Hepatocyte (in vitro differentiated cells): Measurements from ENCODE around the gene TSR2. TPM values are rescaled to one million over a fixed set of nuclear protein-coding genes. Genes with fewer than 3 reads are reported as not detected.
A peak's percentile ranks its signal among the peaks of the same experiment; 100 is the strongest.

Experiments
- DNase-seq: peaks from one replicate; pipeline ENCODE4 v3.0.0-alpha.2; 2016; ENCODE audit warnings: low spot score
- H2AFZ ChIP-seq: fragments of 200-600 bp; sonication (generic); 2 replicates; pipeline ENCODE4 v1.6.0; 2016; ENCODE audit warnings: antibody characterized with exemption, mild to moderate bottlenecking
- H3K27ac ChIP-seq: fragments of 200-600 bp; sonication (generic); 2 replicates; pipeline ENCODE4 v1.5.1; 2016; ENCODE audit warnings: mild to moderate bottlenecking
- H3K27me3 ChIP-seq: fragments of 200-600 bp; sonication (generic); 2 replicates; pipeline ENCODE4 v1.6.1; 2016
- H3K36me3 ChIP-seq: fragments of 200-600 bp; sonication (generic); replicated peaks from 2 replicates; pipeline ENCODE4 v1.5.1; 2016; ENCODE audit warnings: low read depth; ENCODE audit not compliant: insufficient read depth
- H3K4me1 ChIP-seq: fragments of 200-600 bp; sonication (generic); 2 replicates; pipeline ENCODE4 v1.5.1; 2016; ENCODE audit warnings: mild to moderate bottlenecking, moderate library complexity; ENCODE audit not compliant: insufficient read depth
- H3K4me2 ChIP-seq: fragments of 200-600 bp; sonication (generic); 2 replicates; pipeline ENCODE4 v1.6.0; 2016
- H3K4me3 ChIP-seq: fragments of 200-600 bp; sonication (generic); 2 replicates; pipeline ENCODE4 v1.5.1; 2016; ENCODE audit warnings: mild to moderate bottlenecking
- H3K79me2 ChIP-seq: fragments of 200-600 bp; sonication (generic); 2 replicates; pipeline ENCODE4 v1.6.0; 2017; ENCODE audit warnings: mild to moderate bottlenecking
- H3K9me2 ChIP-seq: fragments of 200-600 bp; sonication (generic); replicated peaks from 2 replicates; pipeline ENCODE4 v1.6.0; 2017; ENCODE audit warnings: mild to moderate bottlenecking; ENCODE audit not compliant: insufficient read depth
- H3K9me3 ChIP-seq: fragments of 200-600 bp; sonication (generic); 2 replicates; pipeline ENCODE4 v1.5.1; 2016; ENCODE audit warnings: low read depth, mild to moderate bottlenecking
- H4K20me1 ChIP-seq: fragments of 200-600 bp; sonication (generic); 2 replicates; pipeline ENCODE4 v1.6.0; 2016; ENCODE audit warnings: mild to moderate bottlenecking; ENCODE audit not compliant: insufficient read depth, poor library complexity, severe bottlenecking
- CTCF ChIP-seq: fragments of 200-600 bp; sonication (generic); IDR thresholded peaks from 2 replicates; pipeline ENCODE4 v1.5.1; 2016; ENCODE audit warnings: antibody characterized with exemption, mild to moderate bottlenecking; ENCODE audit not compliant: poor library complexity
- EZH2 ChIP-seq: fragments of 200-600 bp; sonication (generic); IDR thresholded peaks from 2 replicates; pipeline ENCODE4 v1.6.1; 2016; ENCODE audit warnings: antibody characterized with exemption, mild to moderate bottlenecking, borderline replicate concordance
- EZH2phosphoT487 ChIP-seq: fragments of 200-600 bp; sonication (generic); IDR thresholded peaks from one replicate; pipeline ENCODE4 v1.6.1; 2018; ENCODE audit warnings: antibody characterized with exemption, mild to moderate bottlenecking, low read depth, moderate library complexity; ENCODE audit not compliant: unreplicated experiment, severe bottlenecking
- WGBS: methylation state at CpG from one replicate; pipeline ENCODE4 v1.1.6; 2016; ENCODE audit warnings: low lambda C conversion rate; ENCODE audit errors: missing lambda C conversion rate; 5-methylcytosine and 5-hydroxymethylcytosine counted together
- polyA plus RNA-seq: library from polyadenylated mRNA; unstranded; fragments of >200 nt; fragmentation: Nextera tagmentation; extraction: Ambion mirVana; gene quantifications from 2 replicates; pipeline ENCODE4 v1.2.1, GENCODE V29; 2016
- total RNA-seq: library from RNA; depleted of rRNA; stranded (reverse); fragments of >200 nt; gene quantifications from 2 replicates; pipeline ENCODE4 v1.2.3, GENCODE V29; 2014

The TSR2 gene
- total and polyA plus RNA-seq, 2 experiments from 2014 or later: 18.9 to 58.4 TPM

GRCh38 chrX:54411732-54412131, 28.5 kb upstream of the TSR2 start:
- Histone ChIP-seq H3K4me3 (no peak overlapping the region), H3K79me2 (no peaks in the 10 kb centered on the region), H3K4me1 (no peaks in the 10 kb centered on the region), H3K9me2 (no peaks in the 10 kb centered on the region), H2AFZ (no peak overlapping the region), H3K36me3 (no peaks in the 10 kb centered on the region), H4K20me1 (no peaks in the 10 kb centered on the region), H3K27ac (no peak overlapping the region), H3K27me3 (no peaks in the 10 kb centered on the region), H3K9me3 (no peaks in the 10 kb centered on the region), H3K4me2 (no peak overlapping the region)
- no peak for DNase-seq
- TF ChIP-seq CTCF (no peak), EZH2 (no peak), EZH2phosphoT487 (no peak)
- 80% methylated on average over 1 of the region's 1 CpG for whole genome bisulfite sequencing

GRCh38 chrX:54413753-54414152, 26.5 kb upstream of the TSR2 start:
- Histone ChIP-seq H3K4me2 (no peak overlapping the region), H3K27ac (no peak overlapping the region), H3K9me2 (no peaks in the 10 kb centered on the region), H3K27me3 (no peaks in the 10 kb centered on the region), H2AFZ (no peak overlapping the region), H4K20me1 (no peaks in the 10 kb centered on the region), H3K9me3 (no peaks in the 10 kb centered on the region), H3K4me3 (no peak overlapping the region), H3K36me3 (no peaks in the 10 kb centered on the region), H3K79me2 (no peaks in the 10 kb centered on the region), H3K4me1 (no peaks in the 10 kb centered on the region)
- no peak for TF ChIP-seq EZH2phosphoT487
- no peak for TF ChIP-seq CTCF
- TF ChIP-seq EZH2: no peak
- 74% methylated on average over 3 of the region's 3 CpGs for WGBS
- peak; percentile 10 for DNase-seq

- Histone ChIP-seq H3K9me3 (no peaks in the 10 kb centered on the region), H3K36me3 (no peaks in the 10 kb centered on the region), H2AFZ (no peak overlapping the region), H3K27me3 (no peaks in the 10 kb centered on the region), H3K4me1 (no peaks in the 10 kb centered on the region), H4K20me1 (no peaks in the 10 kb centered on the region), H3K27ac (no peak overlapping the region), H3K79me2 (no peaks in the 10 kb centered on the region), H3K4me2 (peak overlapping the region; percentile 23), H3K9me2 (no peaks in the 10 kb centered on the region), H3K4me3 (no peak overlapping the region)
- DNase-seq: no peak
- WGBS: 57% methylated on average over 13 of the region's 13 CpGs
- TF ChIP-seq EZH2: no peak
- no peak for TF ChIP-seq EZH2phosphoT487
- no peak for TF ChIP-seq CTCF
Measured at GRCh38 chrX:54415534-54416350, 24.5 kb upstream of the TSR2 start.
